HK-2 (cell line): ENCODE measurements around the gene MYO7B.
A peak's percentile ranks its signal among the peaks of the same experiment; 100 is the strongest.

Experiments used
- DNase-seq: peaks from one replicate; pipeline ENCODE4 v3.0.0-alpha.2; 2018; ENCODE audit not compliant: unreplicated experiment

Gene MYO7B

GRCh38 chr2:127636248-127637235 lies 101.1 kb downstream of the MYO7B start:
- no peak for DNase-seq

DNA sequence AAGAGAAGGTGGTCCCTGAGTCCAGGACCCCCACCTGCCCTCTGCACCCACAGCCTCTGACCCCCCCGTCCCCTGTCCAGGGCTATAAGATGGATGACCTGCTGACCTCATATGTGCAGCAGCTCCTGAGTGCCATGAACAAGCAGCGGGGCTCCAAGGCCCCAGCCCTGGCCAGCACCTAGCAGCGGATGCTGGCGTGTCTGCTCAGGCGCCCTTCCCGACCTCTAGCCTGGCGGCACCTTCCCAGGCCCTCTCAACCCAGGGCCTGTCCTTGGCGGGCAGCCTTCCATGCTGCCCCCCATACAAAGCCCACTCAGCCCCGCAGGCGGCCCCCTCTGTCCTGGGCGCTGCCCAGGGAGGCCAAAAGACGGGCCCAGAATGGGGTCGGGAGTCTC lies 101.8 kb downstream of the MYO7B start:
- DNase-seq: no peak

DNA sequence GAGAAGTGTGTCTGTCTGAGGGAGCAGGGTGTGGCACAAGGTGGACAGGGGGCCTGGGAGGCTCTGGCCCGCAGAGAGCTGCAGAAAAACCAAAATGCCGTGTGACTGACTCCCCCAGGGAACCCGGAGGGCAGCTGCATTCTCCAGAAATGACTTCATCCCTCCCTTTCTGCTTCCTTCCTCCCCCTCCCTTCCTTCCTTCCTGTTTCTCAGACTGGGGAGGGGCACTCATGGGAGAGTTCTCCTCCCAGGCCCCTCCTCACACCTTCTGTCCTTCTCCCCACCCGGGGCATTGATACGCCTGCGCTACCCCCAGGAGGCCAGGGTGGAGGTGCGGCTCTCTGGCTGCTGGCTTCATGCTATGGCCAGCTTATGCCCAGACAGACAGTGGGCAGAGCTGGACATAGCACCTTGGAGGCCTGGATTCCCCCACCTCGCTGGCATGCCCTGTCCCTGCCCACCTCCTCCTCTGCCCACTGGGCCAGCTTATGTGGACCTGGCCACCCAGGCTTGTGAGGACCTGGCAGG lies 102.3 kb downstream of the MYO7B start:
- peak; percentile 64 for DNase-seq

DNA sequence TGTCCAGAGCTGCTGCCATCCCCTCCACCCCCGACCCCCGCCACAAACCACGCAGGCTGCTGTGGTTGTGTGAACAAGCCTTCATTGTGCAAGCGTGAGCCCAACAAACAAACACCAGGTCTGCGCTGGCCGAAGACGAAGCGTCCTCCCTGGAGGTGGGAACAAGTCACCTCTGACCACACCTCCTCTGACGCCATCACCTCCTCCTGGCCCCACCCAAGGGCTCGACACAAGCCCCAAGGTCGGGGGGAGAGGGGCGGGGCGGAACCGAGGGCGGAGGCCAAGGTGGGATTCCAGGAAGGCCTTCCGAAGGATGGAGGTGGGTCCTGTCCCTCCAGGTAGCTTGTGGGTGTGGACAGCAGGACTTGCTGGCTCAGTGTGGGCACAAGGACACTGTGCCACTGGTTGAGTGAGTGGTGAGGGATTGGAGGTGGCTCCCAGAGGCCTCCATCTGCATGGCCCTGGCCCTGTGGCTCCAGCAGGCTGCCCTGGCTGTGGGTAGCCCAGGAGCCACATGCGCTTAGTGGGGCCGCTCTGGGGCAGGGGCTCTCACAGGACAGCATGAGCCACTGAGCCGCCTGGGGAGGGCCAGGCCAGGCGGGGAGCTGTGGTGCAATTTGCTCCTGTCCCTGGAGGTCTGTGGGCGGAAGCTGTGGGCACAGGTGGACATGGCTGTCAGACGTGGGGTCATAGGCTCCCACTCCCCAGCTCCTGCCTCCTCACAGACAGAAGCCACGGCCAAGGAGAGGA lies 103.1 kb downstream of the MYO7B start:
- no peak for DNase-seq

DNA sequence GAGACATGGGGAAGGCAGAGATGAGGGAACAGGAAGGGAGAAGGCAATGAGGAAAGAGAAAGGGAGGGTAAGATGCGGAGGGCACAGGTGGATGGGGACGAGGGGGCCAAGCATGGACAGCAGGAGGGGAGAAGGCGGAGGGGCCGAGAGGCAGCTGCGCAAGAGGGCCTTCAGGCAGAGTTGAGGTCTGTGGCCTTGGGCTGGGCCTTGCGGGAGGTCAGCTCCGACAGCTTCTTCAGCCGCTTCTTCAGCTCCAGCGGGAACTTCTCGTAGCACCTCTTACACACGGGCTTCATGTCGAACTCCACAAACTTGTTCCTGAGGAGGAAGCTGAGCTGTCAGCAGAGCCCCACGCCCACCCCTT lies 103.6 kb downstream of the MYO7B start:
- DNase-seq: no peak

DNA sequence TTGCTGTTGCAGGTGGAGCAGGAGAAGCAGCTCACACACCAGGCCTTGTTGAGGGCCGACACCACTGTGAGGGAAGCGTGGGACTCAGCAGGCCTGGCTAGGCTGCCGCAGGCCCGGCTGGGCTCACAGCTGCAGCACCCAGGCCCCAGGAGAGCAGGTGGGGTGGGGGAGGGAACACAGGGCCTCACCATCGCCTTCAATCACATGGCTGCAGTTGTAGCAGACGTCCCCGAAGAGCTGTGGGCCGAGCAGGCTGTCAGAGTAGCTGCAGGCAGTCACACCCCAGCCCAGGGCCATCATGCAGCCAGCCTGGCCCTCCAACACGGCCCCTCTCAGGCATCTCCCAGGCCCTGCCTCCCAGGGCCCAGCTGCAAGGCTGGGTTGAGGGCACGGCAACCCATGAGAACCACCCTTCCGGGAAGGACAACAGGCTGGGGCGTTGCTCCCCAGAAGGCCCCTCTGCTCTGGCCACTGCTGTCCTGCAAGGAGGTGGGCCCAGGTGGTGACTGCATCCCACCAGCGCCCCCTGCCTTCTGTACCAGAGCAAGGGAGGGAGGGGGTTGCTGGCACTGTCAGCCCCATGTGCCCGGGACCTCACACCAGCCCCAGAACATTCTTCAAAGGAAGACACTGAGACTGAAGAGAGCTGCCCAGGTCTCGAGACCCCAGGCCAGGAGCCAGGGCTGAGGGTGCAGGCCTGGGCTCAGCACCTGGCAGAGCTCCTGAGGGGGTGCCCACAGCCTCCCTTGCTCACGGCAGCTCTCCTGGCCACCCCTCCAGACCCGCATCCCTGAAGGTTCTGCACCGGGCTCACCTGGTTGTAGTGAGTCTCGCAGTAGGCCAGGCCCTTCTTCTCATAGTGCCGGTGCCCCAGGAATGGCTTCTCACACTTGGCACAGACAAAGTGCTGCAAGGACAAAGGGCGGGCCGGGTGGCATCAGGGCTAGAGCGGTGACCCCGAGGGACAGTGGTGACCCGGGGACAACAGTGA lies 104.9 kb downstream of the MYO7B start:
- DNase-seq: no peak

- no peak for DNase-seq
Observed at GRCh38 chr2:127641133-127641532, 105.7 kb downstream of the MYO7B start.

DNA sequence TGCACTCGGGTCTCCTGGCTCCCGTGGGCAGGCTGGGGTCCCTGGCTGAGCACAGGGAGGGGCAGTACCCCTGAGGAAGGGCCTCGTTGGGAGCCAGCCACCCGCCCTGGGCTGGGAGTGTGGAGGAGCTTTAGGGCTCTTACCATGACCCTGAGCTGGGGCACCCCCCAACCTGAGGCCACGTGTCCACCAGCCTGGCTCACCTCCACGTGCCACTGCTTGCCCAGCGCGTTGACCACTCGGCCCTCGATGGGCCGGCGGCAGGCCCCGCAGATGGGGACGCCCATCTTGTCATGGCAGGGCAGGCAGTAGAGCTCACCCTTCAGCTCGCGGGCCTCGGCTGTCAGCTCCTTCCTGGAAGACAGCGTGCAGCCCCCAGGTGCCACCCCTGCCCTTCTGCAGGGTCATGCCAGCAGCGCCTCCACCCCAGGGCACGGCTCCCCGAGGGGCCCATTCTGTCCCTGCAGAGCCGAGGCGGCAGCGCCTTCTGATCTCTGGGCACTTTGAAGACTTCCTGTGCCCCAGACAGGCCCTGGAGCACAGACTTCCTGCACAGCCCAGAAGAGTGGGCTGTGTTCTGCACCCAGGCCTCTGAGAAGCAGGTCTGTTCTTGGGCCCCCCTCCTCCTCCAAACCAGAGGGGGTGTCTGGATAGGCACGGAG lies 106.5 kb downstream of the MYO7B start:
- DNase-seq: no peak

- DNase-seq: no peak
Observed at GRCh38 chr2:127642706-127643438, 107.4 kb downstream of the MYO7B start.

DNA sequence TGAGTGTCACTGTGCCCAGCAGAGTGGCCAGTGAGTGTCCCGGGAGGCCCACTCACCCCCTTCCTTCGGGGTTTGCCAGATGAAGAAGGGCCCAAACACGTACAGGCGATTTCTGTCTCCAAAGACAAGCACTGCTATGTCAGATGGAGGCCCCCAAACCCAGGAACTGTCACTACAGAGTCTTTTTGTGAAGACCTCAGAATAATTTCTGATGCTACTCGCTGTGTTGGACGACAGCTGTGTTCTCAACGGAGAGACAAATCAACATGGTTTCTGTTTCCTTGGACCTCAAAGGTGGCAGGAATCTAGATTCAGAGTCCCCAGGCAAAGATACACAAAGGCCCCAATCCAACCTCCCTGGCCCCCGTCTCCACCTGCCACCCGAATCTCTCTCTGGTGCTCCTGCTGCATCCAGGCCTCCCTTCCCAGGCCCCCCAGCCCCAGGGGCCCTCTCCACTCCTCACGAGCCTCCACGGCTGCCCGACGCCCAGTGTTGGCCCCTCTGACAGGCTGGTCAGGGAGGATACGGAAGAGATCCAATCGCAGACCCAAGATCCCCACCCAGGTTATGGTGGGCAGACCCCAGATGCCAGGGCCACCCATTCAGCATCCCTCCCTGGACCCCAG lies 108.1 kb downstream of the MYO7B start:
- no peak for DNase-seq

- DNase-seq: no peak
Observed at GRCh38 chr2:127644066-127645025, 108.9 kb downstream of the MYO7B start.

GRCh38 chr2:127645026-127645394 lies 109.5 kb downstream of the MYO7B start:
- no peak for DNase-seq

DNA sequence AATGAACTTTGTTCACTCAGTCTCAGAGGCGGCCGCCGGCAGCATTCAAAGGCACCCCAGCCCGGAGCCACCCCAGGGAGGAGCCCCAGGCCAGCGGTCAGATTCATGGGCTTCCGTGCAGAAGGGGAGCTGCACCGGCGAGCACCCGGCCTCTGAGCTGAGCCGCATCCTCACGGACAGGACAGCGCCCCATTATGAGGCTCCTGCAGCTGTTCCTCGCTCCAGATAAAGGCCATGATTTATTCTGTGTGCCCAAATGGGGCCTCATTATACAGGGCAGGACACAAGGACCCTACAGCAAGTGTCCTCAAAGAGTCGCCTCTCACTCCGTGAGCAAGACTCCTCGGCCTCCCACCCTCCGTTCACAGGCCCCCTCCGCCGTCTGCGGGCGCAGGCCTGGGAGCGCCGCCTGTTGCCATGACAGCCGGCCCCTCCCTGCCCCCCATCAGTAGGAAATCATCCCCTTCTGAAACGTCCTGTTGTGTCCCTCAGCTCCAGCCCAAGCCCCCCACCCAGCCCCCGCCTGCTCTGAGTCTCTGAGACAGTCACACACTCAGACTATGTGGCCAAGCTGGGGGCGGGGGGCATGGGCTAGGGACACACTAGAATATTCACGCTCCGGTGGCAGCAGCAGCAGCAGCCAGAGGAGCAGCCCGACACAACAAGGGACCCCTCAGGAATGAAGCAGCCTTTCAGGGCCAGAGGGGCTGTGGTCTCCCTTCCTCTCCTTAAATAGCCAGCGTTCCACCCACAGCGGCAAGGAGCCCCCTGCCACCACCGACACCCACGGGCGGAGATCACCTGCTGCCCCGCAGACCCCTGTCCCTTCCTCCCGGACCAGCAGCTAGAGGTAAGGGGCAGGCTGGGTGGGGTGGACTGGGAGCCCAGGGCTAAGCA lies 110.2 kb downstream of the MYO7B start, which contains the start of gene GPR17:
GPR17 (plus strand) TSS at position 759 of the 897 bp plus-strand sequence. CDS start 4,583 bp downstream, outside the sequence.
- no peak for DNase-seq

- DNase-seq: no peak
Observed at GRCh38 chr2:127646487-127647241, 111.2 kb downstream of the MYO7B start.

DNA sequence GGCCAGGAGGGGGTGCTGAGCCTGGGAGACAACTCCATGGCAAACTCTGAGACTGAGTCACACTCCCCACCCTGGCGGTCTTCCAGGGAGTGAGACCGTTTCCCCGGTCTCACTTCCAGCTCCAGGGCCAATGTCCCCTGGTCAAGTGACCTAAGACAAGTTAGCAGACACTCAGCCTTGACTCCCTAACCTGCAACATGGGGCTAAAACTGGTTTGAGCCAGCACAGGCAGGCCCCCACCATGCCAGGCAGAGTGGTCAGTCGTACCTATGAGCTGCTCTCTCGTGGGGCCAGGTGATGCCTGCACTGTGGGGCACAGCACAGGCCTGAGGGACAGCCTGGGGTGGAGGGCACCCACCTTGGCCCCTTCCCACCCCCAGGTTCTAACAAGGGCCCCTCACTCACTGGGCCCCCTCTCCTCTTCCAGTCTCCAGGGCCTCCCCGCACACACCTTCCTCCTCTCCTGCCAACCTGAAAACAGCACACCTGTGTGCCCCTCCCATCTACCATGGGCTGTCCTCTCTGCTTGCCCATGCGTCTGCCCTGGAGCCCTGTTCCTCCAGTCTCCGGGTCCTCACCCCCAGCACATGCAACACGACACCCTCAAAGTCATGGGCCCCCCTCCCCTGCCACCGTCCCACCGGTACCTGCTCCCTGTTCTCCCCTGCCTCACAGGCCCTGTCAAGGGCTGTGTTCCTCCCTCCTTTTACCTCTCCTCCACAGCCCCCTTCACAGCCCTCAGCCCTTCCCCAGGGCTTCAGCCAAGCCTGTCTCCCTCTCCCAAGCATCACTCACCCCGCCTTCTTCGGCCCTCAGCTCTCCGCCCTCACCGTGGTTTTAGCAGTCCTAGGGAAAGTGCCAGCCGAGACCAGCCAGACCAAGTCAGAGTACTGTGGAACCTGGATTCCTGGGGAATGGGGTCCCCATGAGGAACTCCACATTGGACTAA lies 112.0 kb downstream of the MYO7B start:
- peak; percentile 53 for DNase-seq

DNA sequence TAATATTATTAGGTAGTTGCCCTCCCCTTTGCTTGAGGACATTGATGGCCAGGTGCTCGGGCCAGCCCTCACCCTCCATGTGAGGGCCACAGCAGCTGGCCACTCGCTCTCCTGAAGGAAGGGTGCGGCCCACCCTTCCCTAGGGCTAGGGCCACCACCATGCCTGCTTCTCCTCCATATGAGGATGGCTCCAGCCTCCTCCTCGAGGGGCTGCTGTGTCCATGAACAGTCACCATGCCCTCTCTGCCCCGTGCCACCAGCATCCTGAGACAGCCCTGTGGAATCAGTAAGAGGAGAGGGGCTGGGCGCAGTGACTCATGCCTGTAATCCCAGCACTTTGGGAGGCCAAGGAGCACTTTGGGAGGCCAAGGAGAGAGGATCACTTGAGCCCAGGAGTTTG lies 112.8 kb downstream of the MYO7B start:
- no peak for DNase-seq
